ENCODE measurements around the gene PTBP1.

The PTBP1 gene

DNA sequence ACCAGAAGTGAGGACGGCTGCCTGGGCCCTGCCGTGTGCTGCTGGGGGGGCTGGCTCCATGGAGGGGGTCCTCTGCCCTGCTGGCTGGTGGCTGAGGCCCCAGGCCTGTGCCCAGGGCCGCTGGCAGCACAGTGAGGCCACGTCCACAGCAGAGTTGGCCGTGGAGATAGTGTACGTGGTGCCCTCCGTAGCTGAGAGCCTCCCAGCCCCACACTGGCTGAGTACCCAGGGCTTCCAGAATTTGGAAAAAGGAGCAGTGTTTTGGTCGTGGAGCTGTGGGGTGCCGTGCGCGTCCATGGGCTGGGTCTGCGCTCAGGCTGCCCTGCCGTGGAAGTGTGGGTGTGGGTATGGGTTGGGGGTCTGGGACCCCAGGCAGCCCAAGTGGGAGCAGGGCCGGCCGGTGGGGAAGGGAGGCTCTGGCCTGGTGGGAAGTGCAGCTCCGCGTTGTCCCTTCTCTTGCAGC, 5.9 kb downstream of the PTBP1 start:
- no peaks in the 10 kb centered on the region for H3K27me3 ChIP-seq (replicated peaks; ENCODE audit: insufficient read depth, low read length)
- no peak overlapping the region for H3K4me3 ChIP-seq (ENCODE audit: low read length)
- H2AFZ ChIP-seq (ENCODE audit: low read length) = no peak overlapping the region
- peaks cover 9% of the 10 kb centered on the region for H3K4me1 ChIP-seq (ENCODE audit: low read length)
- DNase-seq = no peak
- H3K4me2 ChIP-seq (ENCODE audit: low read depth, low read length) = no peak overlapping the region
- no peaks in the 10 kb centered on the region for H3F3A ChIP-seq (ENCODE audit: insufficient read depth, low read length)
- H3K27ac ChIP-seq (ENCODE audit: low read length) = no peak overlapping the region
- H4K20me1 ChIP-seq (ENCODE audit: insufficient read depth, low read length) = peaks cover 78% of the 10 kb centered on the region
- no peak for TF ChIP-seq EZH2phosphoT487 (IDR thresholded peaks at IDR 0.05; ENCODE audit: low read length)
- TF ChIP-seq, protein P1, sequence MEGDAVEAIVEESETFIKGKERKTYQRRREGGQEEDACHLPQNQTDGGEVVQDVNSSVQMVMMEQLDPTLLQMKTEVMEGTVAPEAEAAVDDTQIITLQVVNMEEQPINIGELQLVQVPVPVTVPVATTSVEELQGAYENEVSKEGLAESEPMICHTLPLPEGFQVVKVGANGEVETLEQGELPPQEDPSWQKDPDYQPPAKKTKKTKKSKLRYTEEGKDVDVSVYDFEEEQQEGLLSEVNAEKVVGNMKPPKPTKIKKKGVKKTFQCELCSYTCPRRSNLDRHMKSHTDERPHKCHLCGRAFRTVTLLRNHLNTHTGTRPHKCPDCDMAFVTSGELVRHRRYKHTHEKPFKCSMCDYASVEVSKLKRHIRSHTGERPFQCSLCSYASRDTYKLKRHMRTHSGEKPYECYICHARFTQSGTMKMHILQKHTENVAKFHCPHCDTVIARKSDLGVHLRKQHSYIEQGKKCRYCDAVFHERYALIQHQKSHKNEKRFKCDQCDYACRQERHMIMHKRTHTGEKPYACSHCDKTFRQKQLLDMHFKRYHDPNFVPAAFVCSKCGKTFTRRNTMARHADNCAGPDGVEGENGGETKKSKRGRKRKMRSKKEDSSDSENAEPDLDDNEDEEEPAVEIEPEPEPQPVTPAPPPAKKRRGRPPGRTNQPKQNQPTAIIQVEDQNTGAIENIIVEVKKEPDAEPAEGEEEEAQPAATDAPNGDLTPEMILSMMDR (IDR thresholded peaks at IDR 0.05; ENCODE audit: low read length) = no peak
- TF ChIP-seq EZH2 (optimal IDR thresholded peaks at IDR 0.05; ENCODE audit: low read depth, low read length) = no peak
- H3K36me3 ChIP-seq (replicated peaks; ENCODE audit: insufficient read depth, low read length) = peaks cover 78% of the 10 kb centered on the region
- no peak overlapping the region for H3K9ac ChIP-seq (ENCODE audit: low read length)
- H3K9me3 ChIP-seq (replicated peaks; ENCODE audit: insufficient read depth, low read length) = no peaks in the 10 kb centered on the region
- peaks cover 100% of the 10 kb centered on the region for H3K79me2 ChIP-seq (ENCODE audit: low read length)
- H3K9me2 ChIP-seq (replicated peaks; ENCODE audit: insufficient read depth, low read length) = no peaks in the 10 kb centered on the region

DNA sequence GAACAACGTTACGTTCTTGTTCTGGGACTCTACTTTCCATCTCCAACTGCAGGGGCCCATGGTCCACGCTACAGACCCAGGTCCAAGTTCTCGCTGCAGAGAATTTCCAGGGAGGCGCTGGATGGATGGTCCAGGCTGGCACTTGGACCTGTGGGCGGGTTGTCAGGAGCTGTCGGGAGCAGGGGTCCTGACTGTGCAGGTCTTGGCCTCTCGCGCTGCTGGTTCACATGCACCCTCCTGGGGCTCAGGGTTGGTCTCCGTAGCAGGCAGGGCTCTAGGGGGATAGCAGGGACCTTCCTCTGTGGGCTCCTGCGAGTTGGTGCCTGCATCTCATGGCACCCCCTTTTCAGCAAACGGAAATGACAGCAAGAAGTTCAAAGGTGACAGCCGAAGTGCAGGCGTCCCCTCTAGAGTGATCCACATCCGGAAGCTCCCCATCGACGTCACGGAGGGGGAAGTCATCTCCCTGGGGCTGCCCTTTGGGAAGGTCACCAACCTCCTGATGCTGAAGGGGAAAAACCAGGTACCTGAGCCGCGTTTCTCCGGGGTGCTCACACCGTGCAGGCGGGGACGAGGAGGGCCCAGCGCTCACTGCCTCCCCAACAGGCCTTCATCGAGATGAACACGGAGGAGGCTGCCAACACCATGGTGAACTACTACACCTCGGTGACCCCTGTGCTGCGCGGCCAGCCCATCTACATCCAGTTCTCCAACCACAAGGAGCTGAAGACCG, 6.6 kb downstream of the PTBP1 start:
- H2AFZ ChIP-seq (ENCODE audit: low read length) = no peak overlapping the region
- H3F3A ChIP-seq (ENCODE audit: insufficient read depth, low read length) = no peaks in the 10 kb centered on the region
- no peak overlapping the region for H3K4me3 ChIP-seq (ENCODE audit: low read length)
- no peaks in the 10 kb centered on the region for H3K9me2 ChIP-seq (replicated peaks; ENCODE audit: insufficient read depth, low read length)
- H3K9ac ChIP-seq (ENCODE audit: low read length) = no peak overlapping the region
- no peak overlapping the region for H3K4me2 ChIP-seq (ENCODE audit: low read depth, low read length)
- H3K4me1 ChIP-seq (ENCODE audit: low read length) = peaks cover 8% of the 10 kb centered on the region
- H3K9me3 ChIP-seq (replicated peaks; ENCODE audit: insufficient read depth, low read length) = no peaks in the 10 kb centered on the region
- H3K36me3 ChIP-seq (replicated peaks; ENCODE audit: insufficient read depth, low read length) = peaks cover 84% of the 10 kb centered on the region
- TF ChIP-seq EZH2 (optimal IDR thresholded peaks at IDR 0.05; ENCODE audit: low read depth, low read length) = no peak
- TF ChIP-seq, protein P1 (IDR thresholded peaks at IDR 0.05; ENCODE audit: low read length) = no peak
- no peak for TF ChIP-seq EZH2phosphoT487 (IDR thresholded peaks at IDR 0.05; ENCODE audit: low read length)
- no peak for DNase-seq
- H3K79me2 ChIP-seq (ENCODE audit: low read length) = peaks cover 100% of the 10 kb centered on the region
- H3K27ac ChIP-seq (ENCODE audit: low read length) = no peak overlapping the region
- no peaks in the 10 kb centered on the region for H3K27me3 ChIP-seq (replicated peaks; ENCODE audit: insufficient read depth, low read length)
- peaks cover 72% of the 10 kb centered on the region for H4K20me1 ChIP-seq (ENCODE audit: insufficient read depth, low read length)

DNA sequence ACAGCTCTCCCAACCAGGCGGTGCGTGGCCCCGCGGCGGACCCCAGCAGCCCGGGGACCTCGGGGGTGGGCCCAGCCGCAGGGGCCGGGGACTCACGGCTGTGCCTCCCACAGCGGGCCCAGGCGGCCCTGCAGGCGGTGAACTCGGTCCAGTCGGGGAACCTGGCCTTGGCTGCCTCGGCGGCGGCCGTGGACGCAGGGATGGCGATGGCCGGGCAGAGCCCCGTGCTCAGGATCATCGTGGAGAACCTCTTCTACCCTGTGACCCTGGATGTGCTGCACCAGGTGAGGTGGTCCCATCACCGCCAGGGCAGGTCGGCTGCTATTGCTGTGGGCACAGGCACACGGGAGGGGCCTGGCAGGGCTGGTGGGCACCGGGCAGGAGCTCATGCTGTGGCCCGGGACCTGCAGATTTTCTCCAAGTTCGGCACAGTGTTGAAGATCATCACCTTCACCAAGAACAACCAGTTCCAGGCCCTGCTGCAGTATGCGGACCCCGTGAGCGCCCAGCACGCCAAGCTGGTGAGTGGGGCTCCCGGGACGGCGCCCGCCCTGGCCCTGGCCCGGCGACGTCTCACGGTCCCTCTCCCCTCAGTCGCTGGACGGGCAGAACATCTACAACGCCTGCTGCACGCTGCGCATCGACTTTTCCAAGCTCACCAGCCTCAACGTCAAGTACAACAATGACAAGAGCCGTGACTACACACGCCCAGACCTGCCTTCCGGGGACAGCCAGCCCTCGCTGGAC, 7.3 kb downstream of the PTBP1 start:
- peaks cover 64% of the 10 kb centered on the region for H4K20me1 ChIP-seq (ENCODE audit: insufficient read depth, low read length)
- no peak for TF ChIP-seq EZH2 (optimal IDR thresholded peaks at IDR 0.05; ENCODE audit: low read depth, low read length)
- TF ChIP-seq, protein P1 (IDR thresholded peaks at IDR 0.05; ENCODE audit: low read length) = no peak
- TF ChIP-seq EZH2phosphoT487 (IDR thresholded peaks at IDR 0.05; ENCODE audit: low read length) = no peak
- H3K79me2 ChIP-seq (ENCODE audit: low read length) = peaks cover 98% of the 10 kb centered on the region

More for the DNA sequence above, 7.3 kb downstream of the PTBP1 start:
- no peaks in the 10 kb centered on the region for H3K9me3 ChIP-seq (replicated peaks; ENCODE audit: insufficient read depth, low read length)
- H3K27me3 ChIP-seq (replicated peaks; ENCODE audit: insufficient read depth, low read length) = no peaks in the 10 kb centered on the region
- H3F3A ChIP-seq (ENCODE audit: insufficient read depth, low read length) = 0 out of 2 replicates have a peak, but pooled peaks cover under 1% of the 10 kb centered on the region
- H3K4me1 ChIP-seq (ENCODE audit: low read length) = peaks cover 1% of the 10 kb centered on the region
- H3K27ac ChIP-seq (ENCODE audit: low read length) = no peak overlapping the region
- H3K36me3 ChIP-seq (replicated peaks; ENCODE audit: insufficient read depth, low read length) = peaks cover 81% of the 10 kb centered on the region
- H3K9me2 ChIP-seq (replicated peaks; ENCODE audit: insufficient read depth, low read length) = no peaks in the 10 kb centered on the region
- no peak overlapping the region for H3K4me3 ChIP-seq (ENCODE audit: low read length)
- H3K4me2 ChIP-seq (ENCODE audit: low read depth, low read length) = no peak overlapping the region
- H3K9ac ChIP-seq (ENCODE audit: low read length) = no peak overlapping the region
- no peak for DNase-seq
- H2AFZ ChIP-seq (ENCODE audit: low read length) = no peak overlapping the region

All from MM.1S (cell line).